MG63 (cell line): ENCODE measurements around the gene PIK3C2G. TPM values are rescaled to one million over a fixed set of nuclear protein-coding genes. Genes with fewer than 3 reads are reported as not detected.
A peak's percentile ranks its signal among the peaks of the same experiment; 100 is the strongest.

Source experiments
- DNase-seq: peaks from one replicate; pipeline ENCODE4 v3.0.0-alpha.2; 2020
- H3K27me3 ChIP-seq: fragments of 250-450 bp; sonication (Bioruptor Pico); 2 replicates; pipeline ENCODE4 v1.5.1; 2020; ENCODE audit warnings: mild to moderate bottlenecking, moderate library complexity
- H3K36me3 ChIP-seq: fragments of 250-450 bp; sonication (Bioruptor Pico); 2 replicates; pipeline ENCODE4 v1.5.1; 2020; ENCODE audit warnings: mild to moderate bottlenecking, moderate library complexity
- H3K4me3 ChIP-seq: fragments of 250-450 bp; sonication (Bioruptor Pico); 2 replicates; pipeline ENCODE4 v1.5.1; 2020; ENCODE audit warnings: mild to moderate bottlenecking, moderate library complexity
- H3K9me3 ChIP-seq: fragments of 250-450 bp; sonication (Bioruptor Pico); 2 replicates; pipeline ENCODE4 v1.5.1; 2020; ENCODE audit warnings: mild to moderate bottlenecking, moderate library complexity
- total RNA-seq: library from RNA; depleted of rRNA; stranded (reverse); fragments of >200 nt; shearing (Covaris generic); gene quantifications from 2 replicates; pipeline ENCODE4 v1.2.3, GENCODE V29; 2014; ENCODE audit warnings: low replicate concordance

PIK3C2G gene
- total RNA-seq, 1 experiment from 2014 or later: not detected

DNA sequence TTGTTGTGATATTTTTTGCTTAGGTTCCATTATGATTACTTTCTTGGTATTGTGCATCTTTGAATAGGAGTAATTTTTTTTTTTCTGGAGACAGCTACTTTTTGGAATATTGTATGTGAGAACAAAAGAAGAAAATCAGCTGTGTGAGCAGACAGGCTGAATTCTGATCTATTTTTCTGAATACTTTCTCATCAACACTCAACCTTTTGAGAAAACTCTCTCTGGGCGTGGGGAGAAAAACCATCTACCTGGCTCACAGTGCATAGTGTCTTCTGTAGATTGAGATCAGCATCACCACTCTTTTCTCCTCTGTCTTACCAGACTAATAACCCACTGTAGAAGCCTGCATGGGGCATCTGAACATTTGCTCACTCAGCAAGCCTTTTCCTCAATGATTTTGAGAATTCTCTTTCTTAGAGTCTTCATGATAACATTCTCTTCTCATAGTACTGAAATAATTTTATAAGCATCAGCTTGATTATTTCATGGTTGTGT lies 3.3 kb downstream of the PIK3C2G start:
- DNase-seq: no peak
- no peak overlapping the region for H3K4me3 ChIP-seq
- no peaks in the 10 kb centered on the region for H3K9me3 ChIP-seq
- no peaks in the 10 kb centered on the region for H3K36me3 ChIP-seq
- H3K27me3 ChIP-seq: no peaks in the 10 kb centered on the region

GRCh38 chr12:18267427-18268099 lies 6.2 kb downstream of the PIK3C2G start:
- Histone ChIP-seq H3K9me3 (no peaks in the 10 kb centered on the region), H3K27me3 (no peaks in the 10 kb centered on the region), H3K4me3 (no peak overlapping the region), H3K36me3 (no peaks in the 10 kb centered on the region)
- DNase-seq: no peak

DNA sequence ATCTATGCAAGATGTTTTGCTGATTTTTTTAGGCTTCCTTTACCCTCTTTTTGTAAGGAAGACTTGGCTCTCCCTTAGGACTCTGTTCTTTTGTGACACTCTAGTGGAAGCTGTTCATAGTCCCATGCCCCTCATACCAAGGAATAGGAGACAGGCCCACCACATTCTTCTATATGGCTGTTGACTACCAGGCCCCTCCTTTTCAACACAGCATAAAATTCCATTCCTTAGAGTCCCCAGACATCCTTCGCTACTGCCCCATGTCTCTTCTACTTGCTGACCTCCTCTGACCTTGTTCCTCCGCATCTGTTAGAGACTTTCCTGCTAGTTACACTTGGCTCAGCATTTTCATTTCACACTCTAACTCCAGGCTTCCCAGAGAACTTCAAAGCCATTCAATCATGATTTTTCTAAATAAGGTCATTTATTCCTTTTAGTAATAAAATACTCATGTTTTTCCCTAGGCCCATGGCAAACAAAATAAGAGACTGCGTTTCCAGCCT lies 9.7 kb downstream of the PIK3C2G start:
- no peak overlapping the region for H3K4me3 ChIP-seq
- H3K36me3 ChIP-seq: no peaks in the 10 kb centered on the region
- DNase-seq: no peak
- H3K9me3 ChIP-seq: no peaks in the 10 kb centered on the region
- no peaks in the 10 kb centered on the region for H3K27me3 ChIP-seq

DNA sequence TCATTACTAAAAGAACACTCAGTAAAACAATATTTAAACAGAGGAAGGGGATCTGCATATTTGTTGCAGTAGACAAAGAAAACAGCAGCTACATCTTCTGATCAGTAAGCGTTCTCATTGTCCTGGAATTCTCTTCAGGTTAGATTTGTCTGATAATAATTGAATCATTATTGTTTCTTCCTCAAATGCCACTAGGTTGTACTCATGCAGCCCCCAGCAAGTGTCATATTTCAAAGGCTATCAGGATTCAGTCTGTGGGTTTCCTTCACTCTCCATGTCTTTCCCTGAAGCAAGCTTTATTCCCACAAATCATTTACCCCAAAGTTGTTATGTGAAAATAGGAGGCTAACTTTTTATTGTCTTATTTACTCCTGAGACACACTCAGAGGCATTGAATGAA lies 14.7 kb downstream of the PIK3C2G start:
- no peaks in the 10 kb centered on the region for H3K9me3 ChIP-seq
- no peak for DNase-seq
- H3K27me3 ChIP-seq: no peaks in the 10 kb centered on the region
- no peaks in the 10 kb centered on the region for H3K36me3 ChIP-seq
- H3K4me3 ChIP-seq: no peak overlapping the region

GRCh38 chr12:18277196-18277595 lies 15.9 kb downstream of the PIK3C2G start:
- DNase-seq: no peak
- no peaks in the 10 kb centered on the region for H3K9me3 ChIP-seq
- no peaks in the 10 kb centered on the region for H3K27me3 ChIP-seq
- H3K4me3 ChIP-seq: no peak overlapping the region
- H3K36me3 ChIP-seq: no peaks in the 10 kb centered on the region

DNA sequence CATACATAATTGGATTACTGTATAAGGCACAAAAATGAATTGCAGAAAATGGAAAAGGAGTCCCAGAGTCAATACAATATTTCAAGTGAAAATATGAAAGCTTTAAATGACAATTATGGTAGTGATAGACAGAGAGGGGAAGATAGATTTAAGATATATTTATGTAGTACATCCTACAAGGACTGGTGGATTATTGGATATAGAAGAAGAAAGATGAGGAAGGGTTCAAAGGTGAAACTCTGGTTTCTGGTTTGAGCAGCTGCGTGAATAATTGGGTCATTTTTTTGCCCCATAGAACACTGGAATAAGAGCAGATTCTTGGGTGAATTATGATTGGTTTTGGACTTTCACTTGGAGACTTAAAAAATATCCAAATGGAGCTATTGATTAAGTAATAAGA lies 19.4 kb downstream of the PIK3C2G start:
- no peaks in the 10 kb centered on the region for H3K27me3 ChIP-seq
- H3K9me3 ChIP-seq: no peaks in the 10 kb centered on the region
- no peak for DNase-seq
- no peaks in the 10 kb centered on the region for H3K36me3 ChIP-seq
- H3K4me3 ChIP-seq: no peak overlapping the region

DNA sequence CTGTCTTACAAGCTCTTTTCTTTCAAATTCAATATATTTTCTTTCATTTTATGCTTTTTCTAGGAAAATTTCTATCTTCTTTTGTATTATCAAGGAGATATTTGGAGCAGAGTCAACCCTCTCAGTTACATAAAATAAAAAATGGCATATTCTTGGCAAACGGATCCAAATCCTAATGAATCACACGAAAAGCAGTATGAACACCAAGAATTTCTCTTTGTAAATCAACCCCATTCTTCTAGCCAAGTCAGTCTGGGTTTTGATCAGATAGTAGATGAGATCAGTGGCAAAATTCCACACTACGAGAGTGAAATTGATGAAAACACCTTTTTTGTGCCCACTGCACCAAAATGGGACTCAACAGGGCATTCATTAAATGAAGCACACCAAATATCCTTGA lies 20.6 kb downstream of the PIK3C2G start:
- Histone ChIP-seq H3K27me3 (no peaks in the 10 kb centered on the region), H3K36me3 (no peaks in the 10 kb centered on the region), H3K9me3 (no peaks in the 10 kb centered on the region), H3K4me3 (no peak overlapping the region)
- no peak for DNase-seq

- no peak for DNase-seq
- H3K36me3 ChIP-seq: no peaks in the 10 kb centered on the region
- no peak overlapping the region for H3K4me3 ChIP-seq
- H3K9me3 ChIP-seq: no peaks in the 10 kb centered on the region
- H3K27me3 ChIP-seq: no peaks in the 10 kb centered on the region
Observed at GRCh38 chr12:18283831-18284230, 22.5 kb downstream of the PIK3C2G start.

DNA sequence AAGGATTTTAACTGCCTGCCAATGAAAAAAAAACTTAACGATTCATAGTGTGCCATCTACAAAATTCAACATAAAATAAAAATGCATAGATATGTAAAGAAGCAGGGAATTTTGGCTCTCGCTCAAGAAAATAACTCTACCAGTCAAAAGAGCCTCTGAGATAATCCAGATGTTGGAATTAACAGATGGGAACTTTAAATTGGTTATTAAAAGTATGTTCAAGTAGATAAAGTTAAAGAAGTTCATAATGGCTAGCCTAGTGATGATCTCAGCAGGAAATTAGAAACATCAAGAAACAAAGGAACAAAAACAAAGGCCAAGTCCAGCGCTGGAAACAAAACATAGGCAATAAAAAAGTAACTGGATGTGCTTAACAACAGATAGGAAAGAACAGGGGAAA lies 23.1 kb downstream of the PIK3C2G start:
- no peak for DNase-seq
- H3K27me3 ChIP-seq: no peaks in the 10 kb centered on the region
- no peak overlapping the region for H3K4me3 ChIP-seq
- no peaks in the 10 kb centered on the region for H3K9me3 ChIP-seq
- no peaks in the 10 kb centered on the region for H3K36me3 ChIP-seq

DNA sequence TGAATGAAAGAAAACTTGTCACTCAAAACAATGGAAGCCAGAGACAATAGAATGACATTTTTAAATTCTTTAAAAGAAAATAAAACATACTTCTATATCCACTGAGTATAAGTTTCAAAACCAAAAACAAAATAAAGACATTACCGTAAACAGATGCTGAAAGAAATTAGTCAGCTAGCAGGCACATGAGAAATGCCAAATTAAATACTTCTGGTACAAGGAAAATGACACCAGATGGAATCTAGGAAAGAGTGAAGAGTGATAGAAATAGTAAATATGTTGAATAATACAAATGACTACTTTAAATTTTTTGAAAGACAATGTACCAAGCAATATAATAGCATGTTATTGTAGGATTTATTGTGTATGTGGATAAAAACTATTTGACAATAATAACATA lies 23.8 kb downstream of the PIK3C2G start:
- no peaks in the 10 kb centered on the region for H3K27me3 ChIP-seq
- no peaks in the 10 kb centered on the region for H3K36me3 ChIP-seq

DNA sequence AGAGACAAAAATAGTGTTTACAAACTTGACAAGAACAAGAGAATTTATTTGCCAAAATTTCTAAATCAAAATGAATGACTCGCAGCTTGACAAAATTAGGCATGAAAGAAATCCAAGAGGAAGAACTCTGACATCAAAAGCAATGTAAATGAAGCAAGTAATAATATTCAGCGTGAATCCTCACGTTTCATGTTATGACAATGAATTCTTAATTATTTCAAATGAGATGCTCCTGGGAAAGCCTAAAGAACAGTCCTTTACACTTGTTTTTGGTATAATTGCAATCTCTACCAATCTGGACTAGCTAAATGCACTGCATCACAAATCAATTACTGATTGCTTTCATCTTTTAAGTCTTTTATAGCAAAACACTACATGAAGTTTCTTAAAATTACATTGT lies 29.1 kb downstream of the PIK3C2G start:
- Histone ChIP-seq H3K9me3 (no peaks in the 10 kb centered on the region), H3K4me3 (no peak overlapping the region), H3K27me3 (no peaks in the 10 kb centered on the region), H3K36me3 (no peaks in the 10 kb centered on the region)
- DNase-seq: no peak

More for the DNA sequence above, 23.8 kb downstream of the PIK3C2G start:
- H3K9me3 ChIP-seq: no peaks in the 10 kb centered on the region
- DNase-seq: no peak
- no peak overlapping the region for H3K4me3 ChIP-seq

DNA sequence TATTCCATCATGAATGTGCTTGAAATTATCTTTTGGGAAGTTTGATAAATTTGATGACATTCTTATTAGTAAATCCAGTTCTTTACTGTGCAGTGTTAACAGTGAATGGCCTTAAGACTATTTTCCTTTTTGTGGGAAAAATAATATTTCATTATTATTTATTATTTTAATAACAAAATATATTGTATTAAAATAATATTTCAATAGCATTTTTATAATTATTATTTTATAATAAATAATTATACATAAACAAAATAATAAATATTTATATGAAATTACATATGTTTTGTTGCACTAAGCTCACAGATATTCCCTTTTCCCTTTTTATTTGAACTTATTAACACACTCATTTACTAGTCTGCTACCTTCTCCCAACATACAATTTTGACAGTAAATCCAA lies 33.6 kb downstream of the PIK3C2G start:
- no peak overlapping the region for H3K4me3 ChIP-seq
- no peaks in the 10 kb centered on the region for H3K27me3 ChIP-seq
- peaks cover 4% of the 10 kb centered on the region; the same call in 1 of the 2 replicates for H3K9me3 ChIP-seq
- DNase-seq: no peak
- H3K36me3 ChIP-seq: no peaks in the 10 kb centered on the region

- Histone ChIP-seq H3K4me3 (peak overlapping the region; percentile 46), H3K27me3 (no peaks in the 10 kb centered on the region), H3K36me3 (no peaks in the 10 kb centered on the region), H3K9me3 (peaks cover 13% of the 10 kb centered on the region)
- peak; percentile 13 for DNase-seq
Observed at GRCh38 chr12:18296201-18296908, 35.0 kb downstream of the PIK3C2G start.

- Histone ChIP-seq H3K4me3 (peak overlapping the region; percentile 46), H3K27me3 (no peaks in the 10 kb centered on the region), H3K9me3 (peaks cover 13% of the 10 kb centered on the region), H3K36me3 (no peaks in the 10 kb centered on the region)
- DNase-seq: no peak
Observed at GRCh38 chr12:18296909-18297280, 35.6 kb downstream of the PIK3C2G start.

DNA sequence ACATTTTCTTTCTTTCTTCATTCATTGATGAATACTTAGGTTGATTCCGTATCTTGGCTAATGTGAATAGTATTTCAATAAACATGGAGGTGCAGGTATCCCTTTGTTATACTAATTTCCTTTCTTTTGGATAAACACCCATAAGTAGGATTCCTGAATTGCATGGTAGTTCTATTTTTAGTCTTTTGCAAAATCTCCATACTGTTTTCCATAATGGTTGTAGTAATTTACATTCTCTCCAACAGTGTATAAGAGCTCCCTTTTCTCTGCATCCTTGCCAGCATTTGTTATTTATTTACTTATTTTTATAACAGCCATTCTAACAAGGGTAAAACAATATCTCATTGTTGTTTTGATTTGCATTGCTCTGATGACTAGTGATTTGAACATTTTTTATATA lies 36.6 kb downstream of the PIK3C2G start:
- DNase-seq: no peak
- Histone ChIP-seq H3K4me3 (no peak overlapping the region), H3K36me3 (no peaks in the 10 kb centered on the region), H3K27me3 (no peaks in the 10 kb centered on the region), H3K9me3 (peaks cover 13% of the 10 kb centered on the region)

DNA sequence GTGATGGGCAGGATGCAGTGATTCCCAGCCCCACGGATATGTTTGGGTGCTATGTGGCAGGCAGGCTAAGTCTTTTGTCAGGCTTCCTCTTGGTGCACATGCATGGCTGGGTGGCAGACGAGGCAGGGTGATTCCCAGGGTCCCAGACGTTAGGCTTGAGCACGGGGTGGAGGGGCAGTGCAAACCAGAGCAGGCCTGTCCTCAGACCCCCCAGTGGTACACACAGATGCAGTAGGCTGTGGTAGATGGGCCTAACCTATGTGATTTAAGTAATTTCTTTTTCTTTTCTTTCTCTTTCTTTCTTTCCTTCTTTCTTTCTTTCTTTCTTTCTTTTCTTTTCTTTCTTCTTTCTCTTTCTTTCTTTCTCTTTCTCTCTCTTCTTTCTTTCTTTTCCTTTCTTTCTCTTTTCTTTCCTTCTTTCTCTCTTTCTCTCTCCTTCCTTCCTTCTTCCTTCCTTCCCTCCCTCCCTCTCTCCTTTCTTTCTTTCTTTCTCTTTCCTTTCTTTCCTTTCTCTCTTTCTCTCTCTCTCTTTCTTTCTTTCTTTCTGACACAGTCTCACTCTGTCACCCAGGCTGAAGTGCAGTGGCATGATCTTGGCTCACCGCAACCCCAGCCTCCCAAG lies 41.6 kb downstream of the PIK3C2G start:
- peaks cover 13% of the 10 kb centered on the region for H3K9me3 ChIP-seq
- no peak for DNase-seq

DNA sequence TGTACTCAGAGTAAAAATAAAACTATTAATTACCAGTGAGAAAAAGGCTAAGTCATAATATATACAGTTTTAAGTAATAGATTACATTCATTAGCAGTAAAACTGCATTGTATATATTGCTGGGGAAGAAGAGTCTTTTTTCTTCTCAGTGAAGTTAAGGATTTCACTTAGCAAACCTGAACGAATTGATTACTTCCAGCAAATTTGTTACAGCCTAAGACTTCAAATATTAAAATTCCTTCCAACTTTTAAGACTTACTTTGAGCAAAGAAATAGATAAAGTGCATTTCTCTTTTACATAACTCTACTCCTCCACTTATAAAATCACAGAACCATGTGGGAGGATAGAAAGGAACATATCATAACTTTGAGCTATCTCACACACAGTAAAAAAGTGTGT lies 43.3 kb downstream of the PIK3C2G start:
- DNase-seq: no peak
- H3K9me3 ChIP-seq: peaks cover 9% of the 10 kb centered on the region
- H3K27me3 ChIP-seq: no peaks in the 10 kb centered on the region
- no peaks in the 10 kb centered on the region for H3K36me3 ChIP-seq
- no peak overlapping the region for H3K4me3 ChIP-seq

More for the DNA sequence above, 41.6 kb downstream of the PIK3C2G start:
- no peaks in the 10 kb centered on the region for H3K27me3 ChIP-seq
- H3K4me3 ChIP-seq: no peak overlapping the region
- no peaks in the 10 kb centered on the region for H3K36me3 ChIP-seq
